Cardiac fibroblast (primary cell): Measurements from ENCODE around the gene DNAH11.

ENCODE experiments used
- DNase-seq, 2 donors: peaks; one replicate each; pipeline versions ENCODE4 v3.0.0 to v3.0.0-alpha.2; 2010; ENCODE audit warnings: low read depth in 2 of 2
- H3K4me3 ChIP-seq, 2 donors: replicated peaks in 1 of 2; 1 replicate in 1 of 2; 2 replicates in 1 of 2; pipeline ENCODE4 v1.5.1; 2011; ENCODE audit warnings: low read depth in 2 of 2, low read length in 2 of 2, mild to moderate bottlenecking in 2 of 2, moderate library complexity in 1 of 2
- TF ChIP-seq, protein P1 (sequence below): IDR thresholded peaks from one replicate; pipeline ENCODE4 v1.5.1; 2011; ENCODE audit warnings: low read depth, mild to moderate bottlenecking, low read length, inconsistent platforms

Gene DNAH11

DNA sequence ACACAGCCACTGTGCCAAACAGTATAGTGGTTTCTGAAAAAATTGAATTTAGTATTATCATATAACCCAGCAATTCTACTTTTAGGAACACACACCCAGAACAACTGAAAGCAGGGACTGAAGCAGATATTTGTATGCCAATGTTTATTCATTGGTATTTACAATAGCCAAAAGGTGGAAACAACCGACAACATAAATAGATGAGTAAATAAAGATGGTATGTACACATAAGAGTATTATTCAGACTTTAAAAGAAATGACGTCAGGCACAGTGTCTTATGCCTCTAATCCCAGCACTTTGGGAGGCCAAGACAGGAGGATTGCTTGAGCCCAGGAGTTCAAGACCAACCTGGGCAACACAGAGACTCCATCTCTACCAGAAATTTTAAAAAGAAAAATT lies 395.6 kb downstream of the DNAH11 start:
- TF ChIP-seq, protein P1, sequence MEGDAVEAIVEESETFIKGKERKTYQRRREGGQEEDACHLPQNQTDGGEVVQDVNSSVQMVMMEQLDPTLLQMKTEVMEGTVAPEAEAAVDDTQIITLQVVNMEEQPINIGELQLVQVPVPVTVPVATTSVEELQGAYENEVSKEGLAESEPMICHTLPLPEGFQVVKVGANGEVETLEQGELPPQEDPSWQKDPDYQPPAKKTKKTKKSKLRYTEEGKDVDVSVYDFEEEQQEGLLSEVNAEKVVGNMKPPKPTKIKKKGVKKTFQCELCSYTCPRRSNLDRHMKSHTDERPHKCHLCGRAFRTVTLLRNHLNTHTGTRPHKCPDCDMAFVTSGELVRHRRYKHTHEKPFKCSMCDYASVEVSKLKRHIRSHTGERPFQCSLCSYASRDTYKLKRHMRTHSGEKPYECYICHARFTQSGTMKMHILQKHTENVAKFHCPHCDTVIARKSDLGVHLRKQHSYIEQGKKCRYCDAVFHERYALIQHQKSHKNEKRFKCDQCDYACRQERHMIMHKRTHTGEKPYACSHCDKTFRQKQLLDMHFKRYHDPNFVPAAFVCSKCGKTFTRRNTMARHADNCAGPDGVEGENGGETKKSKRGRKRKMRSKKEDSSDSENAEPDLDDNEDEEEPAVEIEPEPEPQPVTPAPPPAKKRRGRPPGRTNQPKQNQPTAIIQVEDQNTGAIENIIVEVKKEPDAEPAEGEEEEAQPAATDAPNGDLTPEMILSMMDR: no peak
- no peak for DNase-seq
- no peak overlapping the region for H3K4me3 ChIP-seq

DNA sequence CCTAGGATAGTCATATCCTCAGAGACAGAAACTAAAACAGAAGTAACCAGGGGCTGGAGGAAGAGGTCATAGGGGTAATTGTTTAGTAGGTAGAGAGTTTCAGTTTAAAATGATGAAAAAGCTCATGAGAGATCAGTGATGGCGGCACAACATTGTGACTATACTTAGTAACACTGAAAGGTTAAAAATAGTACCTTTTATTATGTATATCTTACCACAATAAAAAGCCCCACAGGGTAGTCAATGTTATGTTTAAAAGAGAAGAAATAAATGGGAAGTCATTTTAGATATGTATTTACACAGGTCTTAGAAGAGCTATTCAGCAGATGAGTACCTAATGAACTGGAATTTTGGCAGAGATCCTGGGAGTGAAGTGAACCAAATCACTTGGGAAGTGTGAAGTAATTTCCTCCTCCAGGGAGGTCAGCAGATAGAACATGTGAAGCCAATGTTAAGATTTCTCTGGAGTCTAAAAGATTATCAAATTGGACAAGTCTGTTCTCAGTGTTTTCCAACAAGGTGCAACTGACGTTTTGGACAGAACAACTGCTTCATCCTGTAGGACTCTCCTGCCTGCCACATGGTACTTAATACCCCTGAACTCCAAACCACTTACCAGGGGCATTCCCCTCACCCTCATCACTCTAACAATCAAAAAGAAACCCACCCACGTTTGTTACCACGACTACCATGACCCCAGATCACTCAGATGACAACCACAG lies 396.5 kb downstream of the DNAH11 start:
- TF ChIP-seq, protein P1: no peak
- DNase-seq: peak; percentile 37 to 44
- no peak overlapping the region for H3K4me3 ChIP-seq

DNA sequence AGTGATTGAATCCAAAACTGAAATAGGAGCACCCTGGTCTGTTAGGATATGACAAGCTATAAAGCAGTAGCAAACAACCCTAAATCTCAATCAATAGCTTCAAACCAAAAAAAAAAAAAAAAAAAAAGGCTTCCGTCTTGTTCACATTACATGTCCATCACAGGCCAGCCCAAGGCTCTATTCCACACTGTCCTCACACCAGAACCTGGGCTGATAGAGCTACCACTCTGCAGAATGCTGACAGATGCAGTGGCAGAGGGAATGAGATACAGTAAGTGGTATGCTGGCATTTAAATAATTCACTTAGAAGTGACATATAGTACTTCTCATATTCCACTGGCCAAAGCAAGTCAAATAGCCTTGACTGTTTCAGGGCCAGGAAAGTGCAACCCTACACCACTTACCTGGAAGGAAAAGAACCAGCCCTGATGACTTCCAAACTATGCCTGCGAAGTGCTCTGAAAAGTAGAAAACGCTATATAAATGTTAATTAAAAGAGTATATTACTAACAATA lies 397.1 kb downstream of the DNAH11 start:
- TF ChIP-seq, protein P1: no peak
- DNase-seq: no peak
- no peak overlapping the region for H3K4me3 ChIP-seq

DNA sequence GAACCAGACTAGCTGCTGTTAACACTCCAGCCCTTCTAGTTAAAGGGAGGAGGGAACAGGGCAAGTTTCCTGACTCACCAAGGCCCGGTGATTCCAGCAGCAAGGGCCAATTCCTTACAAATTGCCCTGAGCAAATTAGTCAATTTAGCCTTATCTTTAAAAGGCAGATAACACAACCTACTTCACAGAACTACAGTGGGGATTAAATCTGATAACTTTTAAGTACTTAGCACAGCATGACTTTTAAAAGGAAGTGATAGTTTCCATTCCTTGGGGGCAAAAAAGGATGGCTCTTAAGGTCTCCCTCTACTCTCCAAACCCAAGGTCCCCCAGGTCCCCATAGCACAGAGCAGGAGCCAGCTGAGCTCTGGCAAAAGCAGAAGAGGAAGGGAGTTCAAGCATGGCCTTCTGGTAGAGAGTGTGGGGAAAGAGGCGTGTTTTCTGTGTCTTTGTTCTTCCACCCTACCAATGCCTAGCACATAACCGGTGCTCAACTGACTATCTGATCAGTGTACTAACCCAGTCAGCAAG lies 398.8 kb downstream of the DNAH11 start:
- no peak overlapping the region for H3K4me3 ChIP-seq
- peak in 1 of 2 donors; percentile 37 for DNase-seq
- TF ChIP-seq, protein P1: no peak

DNA sequence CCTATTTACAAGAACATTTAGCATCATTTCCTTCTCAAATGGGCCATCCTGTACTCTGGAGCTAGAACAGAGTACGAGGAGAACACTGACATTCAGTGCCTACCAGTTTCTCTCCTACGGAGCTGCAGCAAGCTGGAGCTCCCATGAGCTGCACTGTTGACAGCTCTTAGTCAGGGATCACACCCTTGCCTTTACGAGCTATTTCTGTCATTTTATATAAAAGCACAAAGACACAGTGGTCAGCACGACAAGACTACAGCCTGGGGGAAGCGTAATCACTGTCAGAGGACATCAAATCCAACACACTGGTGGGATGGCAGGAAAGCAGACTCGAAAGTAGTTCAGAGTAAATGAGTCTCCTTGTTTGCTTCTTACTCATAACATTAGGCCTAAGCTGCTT lies 400.1 kb downstream of the DNAH11 start:
- DNase-seq: peak in 1 of 2 donors; percentile 6
- TF ChIP-seq, protein P1: no peak
- no peak overlapping the region for H3K4me3 ChIP-seq

DNA sequence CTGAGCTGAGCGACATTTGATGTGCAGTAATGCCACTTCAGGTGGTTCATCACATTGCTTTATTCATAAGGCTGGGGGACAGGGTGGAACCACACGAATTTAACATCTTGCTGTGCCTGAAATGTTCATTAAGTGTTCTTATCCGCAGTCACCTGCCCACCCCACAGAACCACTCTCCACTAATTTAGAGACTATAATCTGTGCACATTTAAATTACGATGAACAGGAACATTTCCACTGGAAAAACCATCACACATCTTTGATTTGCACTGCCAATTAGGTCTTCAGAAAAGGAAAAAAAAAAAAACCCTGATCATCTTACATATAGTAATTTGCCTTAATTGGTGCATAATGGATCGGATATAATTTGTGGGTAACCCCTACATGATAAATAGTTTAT lies 400.6 kb downstream of the DNAH11 start:
- H3K4me3 ChIP-seq: no peak overlapping the region
- no peak for DNase-seq
- TF ChIP-seq, protein P1: no peak
